OCI-LY3 (cell line): Measurements from ENCODE around the gene PXYLP1.
A peak's percentile ranks its signal among the peaks of the same experiment; 100 is the strongest.

Source experiments
- H2AFZ ChIP-seq: fragments of 200-600, 300-600 bp; shearing (Covaris generic); 2 replicates; pipeline ENCODE4 v1.6.0; 2014; ENCODE audit warnings: antibody characterized with exemption, low read depth, low read length
- H3K27ac ChIP-seq: fragments of 200-600, 300-600 bp; sonication (generic); 2 replicates; pipeline ENCODE4 v1.5.1; 2014; ENCODE audit warnings: mild to moderate bottlenecking, low read length, moderate library complexity, mixed read lengths
- H3K27me3 ChIP-seq: fragments of 200-600, 300-600 bp; sonication (generic); 2 replicates; pipeline ENCODE4 v1.6.1; 2014; ENCODE audit warnings: low read depth, low read length, mixed read lengths
- H3K36me3 ChIP-seq: fragments of 200-600, 300-600 bp; sonication (generic); replicated peaks from 2 replicates; pipeline ENCODE3; 2014; ENCODE audit warnings: low read depth, low read length, mixed read lengths
- H3K4me1 ChIP-seq: fragments of 300-600, 200-600 bp; sonication (generic); 2 replicates; pipeline ENCODE4 v1.6.1; 2014; ENCODE audit warnings: low read length, mixed read lengths
- H3K4me2 ChIP-seq: fragments of 200-600, 300-600 bp; sonication (generic); 2 replicates; pipeline ENCODE4 v1.6.1; 2014; ENCODE audit warnings: low read length, mixed read lengths
- H3K4me3 ChIP-seq: fragments of 300-600, 200-600 bp; sonication (generic); 2 replicates; pipeline ENCODE4 v1.5.1; 2014; ENCODE audit warnings: antibody characterized with exemption, mild to moderate bottlenecking, low read length, moderate library complexity
- H3K79me2 ChIP-seq: fragments of 300-600, 200-600 bp; shearing (Covaris generic); 2 replicates; pipeline ENCODE4 v1.6.1; 2014; ENCODE audit warnings: mild to moderate bottlenecking, low read length, mixed read lengths
- H3K9ac ChIP-seq: fragments of 300-600, 200-600 bp; shearing (Covaris generic); 2 replicates; pipeline ENCODE4 v1.6.0; 2014; ENCODE audit warnings: mild to moderate bottlenecking, low read length, moderate library complexity
- H3K9me3 ChIP-seq: fragments of 200-600, 300-600 bp; shearing (Covaris generic); 2 replicates; pipeline ENCODE4 v1.6.1; 2014; ENCODE audit warnings: low read length, mixed read lengths; ENCODE audit not compliant: insufficient read depth
- H4K20me1 ChIP-seq: fragments of 200-600, 300-600 bp; sonication (generic); 2 replicates; pipeline ENCODE4 v1.6.1; 2016; ENCODE audit warnings: low read length, mixed read lengths; ENCODE audit not compliant: insufficient read depth
- EZH2phosphoT487 ChIP-seq: fragments of 200-600 bp; shearing (Covaris generic); IDR thresholded peaks from 2 replicates; pipeline ENCODE4 v1.6.1; 2018; ENCODE audit warnings: antibody characterized with exemption, mixed run types, low read depth
- TF ChIP-seq, protein P1 (sequence below): fragments of 200-600, 300-600 bp; sonication (generic); IDR thresholded peaks from 2 replicates; pipeline ENCODE4 v1.5.1; 2014; ENCODE audit warnings: antibody characterized with exemption, low read length, low read depth

Gene PXYLP1

DNA sequence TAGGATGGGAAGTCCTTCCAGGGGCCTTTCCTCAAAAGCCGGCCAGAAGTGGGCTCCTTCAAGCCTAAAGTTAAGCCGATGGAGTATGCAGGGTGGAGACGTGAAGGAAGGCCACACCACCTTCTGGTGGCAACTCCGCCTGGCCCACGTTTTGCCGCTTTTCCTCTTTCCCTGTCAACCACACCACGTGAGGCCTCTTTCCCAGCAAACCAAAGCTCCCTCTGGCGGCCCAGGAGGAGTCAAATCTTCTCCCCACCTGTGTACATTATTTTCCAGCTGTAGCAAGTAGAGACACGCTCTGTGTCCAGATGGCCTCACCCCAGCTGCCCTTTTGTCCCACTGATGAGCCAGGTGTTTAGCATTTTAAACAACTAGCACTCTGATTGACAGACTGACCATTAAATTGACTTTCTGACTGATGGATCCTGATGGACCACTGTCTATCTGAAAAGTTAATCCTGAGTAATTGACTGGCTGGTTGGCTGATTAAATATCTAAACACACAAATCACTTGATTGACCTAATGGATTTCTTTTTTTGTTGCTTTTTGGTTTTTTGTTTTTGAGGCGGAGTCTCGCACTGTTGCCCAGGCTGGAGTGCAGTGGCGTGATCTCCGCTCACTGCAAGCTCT lies 77.1 kb downstream of the PXYLP1 start:
- Histone ChIP-seq H3K9me3 (no peaks in the 10 kb centered on the region), H4K20me1 (no peaks in the 10 kb centered on the region), H3K79me2 (peaks cover 8% of the 10 kb centered on the region), H3K4me2 (no peak overlapping the region), H2AFZ (no peak overlapping the region), H3K4me1 (peaks cover 14% of the 10 kb centered on the region), H3K9ac (no peak overlapping the region), H3K27me3 (no peaks in the 10 kb centered on the region), H3K4me3 (no peak overlapping the region), H3K36me3 (no peaks in the 10 kb centered on the region), H3K27ac (no peak overlapping the region)
- TF ChIP-seq, protein P1, sequence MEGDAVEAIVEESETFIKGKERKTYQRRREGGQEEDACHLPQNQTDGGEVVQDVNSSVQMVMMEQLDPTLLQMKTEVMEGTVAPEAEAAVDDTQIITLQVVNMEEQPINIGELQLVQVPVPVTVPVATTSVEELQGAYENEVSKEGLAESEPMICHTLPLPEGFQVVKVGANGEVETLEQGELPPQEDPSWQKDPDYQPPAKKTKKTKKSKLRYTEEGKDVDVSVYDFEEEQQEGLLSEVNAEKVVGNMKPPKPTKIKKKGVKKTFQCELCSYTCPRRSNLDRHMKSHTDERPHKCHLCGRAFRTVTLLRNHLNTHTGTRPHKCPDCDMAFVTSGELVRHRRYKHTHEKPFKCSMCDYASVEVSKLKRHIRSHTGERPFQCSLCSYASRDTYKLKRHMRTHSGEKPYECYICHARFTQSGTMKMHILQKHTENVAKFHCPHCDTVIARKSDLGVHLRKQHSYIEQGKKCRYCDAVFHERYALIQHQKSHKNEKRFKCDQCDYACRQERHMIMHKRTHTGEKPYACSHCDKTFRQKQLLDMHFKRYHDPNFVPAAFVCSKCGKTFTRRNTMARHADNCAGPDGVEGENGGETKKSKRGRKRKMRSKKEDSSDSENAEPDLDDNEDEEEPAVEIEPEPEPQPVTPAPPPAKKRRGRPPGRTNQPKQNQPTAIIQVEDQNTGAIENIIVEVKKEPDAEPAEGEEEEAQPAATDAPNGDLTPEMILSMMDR: 0 out of 2 replicates have a peak, but pooled peaks have one; percentile 19
- no peak for TF ChIP-seq EZH2phosphoT487

DNA sequence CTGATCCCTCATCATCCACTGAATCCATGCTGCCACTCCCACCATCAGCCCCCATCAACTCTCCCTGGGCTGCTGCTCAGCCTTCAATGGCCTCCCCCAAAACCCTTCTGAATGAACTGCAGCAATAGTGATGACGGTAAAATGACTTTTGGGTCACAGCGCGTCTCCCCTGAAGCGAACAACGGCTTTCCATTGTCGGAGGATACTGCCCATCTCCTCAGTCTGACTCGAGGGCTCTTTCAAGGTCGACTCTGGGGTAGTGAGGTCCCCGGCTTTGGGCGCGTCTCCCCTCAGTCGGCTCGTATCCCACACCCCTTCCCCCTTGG lies 79.5 kb downstream of the PXYLP1 start:
- Histone ChIP-seq H3K27ac (no peak overlapping the region), H4K20me1 (no peaks in the 10 kb centered on the region), H3K4me1 (peaks cover 11% of the 10 kb centered on the region), H3K4me2 (peak overlapping the region; percentile 96), H3K9me3 (no peaks in the 10 kb centered on the region), H3K27me3 (no peaks in the 10 kb centered on the region), H3K9ac (peak overlapping the region; percentile 76), H3K36me3 (no peaks in the 10 kb centered on the region), H3K79me2 (peaks cover 8% of the 10 kb centered on the region), H2AFZ (peak overlapping the region; percentile 84; the same call in 1 of the 2 replicates), H3K4me3 (peak overlapping the region; percentile 85)
- TF ChIP-seq EZH2phosphoT487: no peak
- TF ChIP-seq, protein P1: no peak

DNA sequence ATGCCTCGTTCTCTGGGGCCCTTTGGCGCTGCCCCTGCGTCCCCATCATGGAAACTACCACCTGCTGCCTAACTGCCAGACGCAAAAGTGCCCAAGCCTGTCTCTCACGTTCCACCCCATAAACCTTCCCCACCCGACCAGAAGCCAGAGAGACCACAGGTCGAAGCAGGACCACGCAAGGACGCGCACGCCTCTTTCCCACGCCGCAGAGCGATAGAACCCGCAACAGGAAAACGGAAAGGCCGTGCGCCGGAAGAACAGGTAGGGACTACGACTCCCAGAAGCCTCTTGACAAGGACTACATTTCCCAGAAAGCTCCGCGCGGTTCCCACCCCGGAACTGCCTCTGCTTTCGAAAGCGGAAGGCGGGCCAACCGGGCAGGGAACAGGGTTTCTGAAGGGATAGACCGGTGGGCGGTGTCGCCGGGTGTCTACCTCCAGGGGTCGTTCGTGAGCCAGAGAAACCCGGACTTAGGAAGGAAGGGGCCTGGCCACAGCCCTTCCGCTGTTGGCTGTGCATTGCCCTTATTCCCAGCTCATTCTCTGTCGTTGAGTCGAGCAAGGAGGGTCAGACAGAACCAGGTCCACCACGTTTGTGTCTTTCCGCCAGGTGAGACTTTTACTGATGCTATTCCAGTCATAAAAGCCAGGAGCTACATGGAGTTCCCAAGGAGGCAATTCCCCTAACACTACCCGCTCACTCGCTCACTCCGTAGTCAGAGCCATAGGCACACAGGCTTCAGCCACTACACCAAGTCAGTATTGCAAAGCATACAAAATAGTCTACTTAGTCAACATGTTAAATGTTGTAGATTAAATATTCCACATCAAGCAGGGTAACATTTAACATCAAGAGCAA lies 80.1 kb downstream of the PXYLP1 start:
- Histone ChIP-seq H3K27ac (no peak overlapping the region), H3K79me2 (peaks cover 8% of the 10 kb centered on the region), H3K36me3 (no peaks in the 10 kb centered on the region), H3K4me3 (peak overlapping the region; percentile 85), H3K9me3 (no peaks in the 10 kb centered on the region), H3K9ac (peak overlapping the region; percentile 76), H3K27me3 (no peaks in the 10 kb centered on the region), H3K4me2 (peak overlapping the region; percentile 96), H2AFZ (peak overlapping the region; percentile 85), H3K4me1 (peaks cover 11% of the 10 kb centered on the region), H4K20me1 (no peaks in the 10 kb centered on the region)
- TF ChIP-seq EZH2phosphoT487: no peak
- TF ChIP-seq, protein P1: peak; percentile 74

DNA sequence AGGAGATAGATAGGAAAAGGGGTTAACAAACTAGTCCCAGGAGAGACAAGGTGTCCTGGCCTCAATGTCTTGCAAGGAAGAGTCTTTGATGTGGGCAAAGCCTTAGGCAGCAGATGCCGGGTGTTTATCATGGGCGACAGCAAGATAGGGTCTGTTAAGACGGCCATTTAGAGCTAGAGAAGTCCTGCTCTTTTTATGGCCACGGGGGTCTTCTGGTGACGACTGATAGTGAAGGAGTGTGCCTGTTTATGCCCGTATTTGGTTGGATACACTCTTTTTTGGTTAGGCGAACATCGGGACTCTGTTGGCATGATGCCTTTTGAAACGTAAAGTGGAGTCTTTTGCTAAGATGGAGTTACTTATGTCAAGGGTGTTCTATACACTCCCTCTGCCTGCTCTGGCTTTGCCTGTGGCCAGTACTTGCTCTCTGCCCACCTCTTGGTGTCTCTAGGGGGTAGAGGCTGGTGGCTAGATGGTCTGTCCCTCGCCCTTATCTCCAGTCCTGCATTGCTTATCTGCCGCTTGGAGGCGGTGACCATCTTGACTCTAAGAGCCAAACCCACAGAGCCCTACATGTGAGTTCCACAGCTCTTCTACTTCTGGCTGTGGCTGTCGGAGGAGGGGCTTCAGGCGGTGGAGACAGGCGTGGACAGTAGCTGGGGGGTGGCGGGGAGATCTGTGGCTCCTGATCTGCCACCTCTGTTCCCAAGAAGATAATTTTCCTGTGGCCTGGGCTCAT lies 80.9 kb downstream of the PXYLP1 start:
- Histone ChIP-seq H2AFZ (peak overlapping the region; percentile 85), H3K27ac (no peak overlapping the region), H3K9ac (peak overlapping the region; percentile 72), H3K79me2 (peaks cover 8% of the 10 kb centered on the region), H3K27me3 (no peaks in the 10 kb centered on the region), H3K4me1 (peaks cover 11% of the 10 kb centered on the region), H3K4me2 (peak overlapping the region; percentile 72), H3K9me3 (no peaks in the 10 kb centered on the region), H3K36me3 (no peaks in the 10 kb centered on the region), H3K4me3 (peak overlapping the region; percentile 85), H4K20me1 (no peaks in the 10 kb centered on the region)
- TF ChIP-seq EZH2phosphoT487: no peak
- TF ChIP-seq, protein P1: no peak
